GM18508 (cell line): Measurements from ENCODE around the gene CCDC179.

Experiments used
- ATAC-seq: cut with Tn5 transposase; IDR thresholded peaks from one replicate; pipeline ENCODE4 v1.9.1; 2021; ENCODE audit warnings: moderate number of reproducible peaks; ENCODE audit not compliant: insufficient read depth, unreplicated experiment

Gene CCDC179

DNA sequence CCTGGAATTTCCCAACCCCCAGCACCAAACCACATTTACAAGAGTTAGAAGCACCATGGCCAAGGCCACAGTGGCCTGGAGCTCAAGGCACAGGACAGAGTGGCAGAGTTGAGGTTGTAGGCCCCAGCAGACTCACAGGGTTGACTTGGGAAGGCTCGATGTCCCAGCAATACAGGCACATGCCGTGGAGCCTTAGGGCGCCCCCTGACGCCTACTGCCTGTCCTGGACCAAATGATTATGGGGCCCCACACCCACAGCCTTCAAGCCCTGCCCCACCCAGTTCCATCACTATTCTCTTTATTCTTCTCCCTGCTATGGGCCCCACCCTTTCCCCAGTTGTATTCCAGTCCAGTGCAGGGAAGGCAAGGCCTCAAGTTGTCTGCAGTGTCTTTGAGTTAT is at the start of gene CCDC179:
Gene CCDC179, minus strand, starts transcription at position 234 of the 400 bp plus-strand sequence. Its CDS starts 53 bp downstream, at position 181.
- ATAC-seq: no peak

DNA sequence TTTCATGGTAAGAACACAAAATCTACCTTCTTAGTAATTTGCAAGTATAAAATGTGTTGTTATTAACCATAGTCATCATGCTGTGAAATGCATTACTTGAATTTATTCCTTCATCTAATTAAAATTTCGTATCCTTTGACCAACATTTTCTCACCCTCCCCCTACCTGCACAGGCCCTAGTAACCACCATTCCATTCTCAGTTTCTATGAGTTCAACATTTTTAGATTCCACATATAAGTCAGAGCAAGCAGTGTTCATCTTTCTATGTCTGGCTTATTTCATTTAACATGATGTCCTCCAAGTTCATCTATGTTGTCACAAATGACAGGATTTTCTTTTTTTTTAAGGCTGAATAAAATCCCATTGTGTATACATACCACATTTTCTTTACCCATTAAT is 43.5 kb upstream of the CCDC179 start:
- ATAC-seq: peak; percentile 80

DNA sequence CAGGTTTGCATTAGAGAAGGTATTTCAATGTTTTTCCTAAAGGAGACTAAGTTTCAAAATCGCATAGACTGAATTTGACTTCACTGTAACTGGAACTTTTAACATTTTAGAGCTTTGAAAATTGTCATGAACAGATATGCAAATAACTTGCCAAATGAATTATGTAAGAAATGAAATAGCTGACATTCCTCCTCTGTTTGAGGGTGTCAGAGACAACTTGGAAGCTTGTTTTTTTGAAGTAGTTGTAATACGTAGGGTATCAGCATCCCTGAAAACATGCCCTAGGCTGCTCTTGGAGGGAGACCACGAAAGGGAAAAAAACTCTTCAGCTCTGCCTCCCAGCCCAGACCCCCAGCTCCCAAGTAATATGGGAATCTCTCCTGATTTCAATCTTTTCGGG is 41.3 kb upstream of the CCDC179 start:
- no peak for ATAC-seq

DNA sequence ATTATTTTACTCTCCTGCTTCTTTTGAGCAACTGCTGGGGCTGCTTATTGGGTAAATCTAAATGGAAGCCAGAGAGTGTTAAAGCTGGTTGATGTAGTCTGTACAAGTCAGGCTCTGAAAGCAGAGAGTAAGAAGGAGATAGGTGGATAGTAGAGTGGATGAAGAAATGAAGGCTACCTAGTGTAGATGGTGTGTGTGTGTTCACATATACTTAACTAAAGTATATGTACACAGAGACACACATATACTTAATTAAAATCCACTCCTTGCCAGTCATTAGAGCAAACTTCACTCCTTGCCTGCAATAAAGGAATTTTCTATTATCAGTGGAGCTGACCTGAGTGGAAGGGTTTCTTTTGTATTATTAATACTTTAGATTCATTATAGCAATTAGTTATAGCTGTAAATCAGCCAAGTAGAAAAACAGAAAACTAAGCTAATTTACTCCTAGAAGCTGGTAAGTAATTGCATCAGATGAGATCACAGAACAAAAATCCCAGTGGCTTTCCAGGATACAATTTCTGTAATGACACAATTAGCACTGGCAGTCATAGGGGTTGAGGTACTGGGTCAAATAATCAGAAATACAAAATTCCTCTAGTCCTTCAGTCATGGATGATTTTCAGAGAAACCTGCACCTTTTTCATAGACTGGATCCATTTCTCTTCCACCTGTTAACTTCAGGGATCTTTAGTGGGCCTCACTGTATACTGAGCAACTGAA is 40.7 kb upstream of the CCDC179 start:
- ATAC-seq: no peak

DNA sequence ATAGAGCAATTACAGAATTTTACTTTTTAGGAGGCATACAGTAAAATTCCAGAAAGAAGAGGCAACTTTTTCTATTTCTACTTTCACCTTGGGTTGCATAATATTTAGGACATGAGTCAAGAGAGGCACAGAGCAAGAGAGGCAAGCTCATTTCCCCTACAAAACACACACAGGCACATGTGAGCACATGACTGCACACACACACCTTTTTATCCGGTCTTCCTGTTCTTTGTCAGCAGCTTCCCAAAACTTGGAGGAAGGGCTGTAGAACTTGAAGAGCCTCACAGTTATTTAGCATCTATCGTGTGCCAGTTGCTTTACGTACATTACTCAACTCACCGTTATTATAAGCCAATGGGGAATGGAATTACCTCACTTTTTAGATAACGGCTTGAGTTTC is 37.8 kb upstream of the CCDC179 start:
- ATAC-seq: no peak

DNA sequence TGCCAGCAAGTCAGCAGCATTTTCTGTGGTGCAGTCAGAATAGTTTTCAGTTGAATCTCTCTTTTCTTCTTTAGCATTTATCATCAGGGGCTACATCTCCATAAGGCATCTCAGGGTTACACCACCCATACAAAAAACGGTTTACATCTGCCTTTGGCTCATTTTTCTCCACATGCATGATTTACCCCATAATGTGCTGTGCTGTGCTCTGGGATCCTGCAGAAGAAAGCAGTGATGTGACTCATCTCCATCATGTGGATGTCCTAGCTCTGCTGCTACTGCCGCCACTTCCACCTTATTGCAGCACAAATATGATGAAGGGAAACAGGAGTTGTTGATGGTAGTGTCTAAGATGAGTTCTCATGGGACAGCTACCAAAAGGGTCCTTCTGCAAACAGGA is 30.0 kb upstream of the CCDC179 start:
- no peak for ATAC-seq

DNA sequence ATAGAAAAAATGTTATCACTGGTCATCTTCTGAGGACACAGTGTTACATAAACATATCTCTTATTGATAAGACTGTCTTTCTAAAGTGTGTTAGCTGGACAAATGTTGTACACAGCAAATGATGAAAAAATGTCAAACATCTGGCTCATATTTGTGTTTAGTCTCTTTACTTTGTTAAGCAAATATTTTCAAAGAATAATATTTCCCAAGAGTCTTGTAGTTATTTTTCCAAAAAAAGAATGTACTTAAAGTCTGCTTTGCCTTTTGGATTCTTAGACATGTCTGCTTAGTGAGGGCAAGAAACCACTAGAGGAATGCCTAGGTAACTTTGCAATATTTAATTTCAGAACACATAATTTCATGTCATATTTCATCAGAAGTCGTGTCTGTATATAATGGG is 23.9 kb upstream of the CCDC179 start:
- ATAC-seq: no peak

DNA sequence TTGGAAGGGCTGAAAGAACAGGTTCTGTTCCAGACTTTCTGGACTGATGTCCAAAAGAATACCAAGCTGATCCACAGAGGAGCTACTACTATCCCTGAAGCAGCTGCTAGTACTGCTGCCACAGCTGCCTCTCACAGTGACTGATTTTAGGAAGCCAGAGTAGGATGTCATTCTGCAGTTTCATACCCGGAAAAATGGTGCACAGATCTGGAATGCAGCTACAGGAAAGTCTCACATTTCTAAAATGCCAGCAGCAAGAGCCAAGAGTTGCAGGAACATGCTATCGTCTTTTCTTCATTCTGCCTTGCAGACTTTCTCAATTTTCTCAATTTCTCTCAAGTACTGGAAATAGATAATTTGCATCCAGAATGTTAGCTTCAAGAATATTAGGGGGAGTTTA is 19.4 kb upstream of the CCDC179 start:
- ATAC-seq: no peak

DNA sequence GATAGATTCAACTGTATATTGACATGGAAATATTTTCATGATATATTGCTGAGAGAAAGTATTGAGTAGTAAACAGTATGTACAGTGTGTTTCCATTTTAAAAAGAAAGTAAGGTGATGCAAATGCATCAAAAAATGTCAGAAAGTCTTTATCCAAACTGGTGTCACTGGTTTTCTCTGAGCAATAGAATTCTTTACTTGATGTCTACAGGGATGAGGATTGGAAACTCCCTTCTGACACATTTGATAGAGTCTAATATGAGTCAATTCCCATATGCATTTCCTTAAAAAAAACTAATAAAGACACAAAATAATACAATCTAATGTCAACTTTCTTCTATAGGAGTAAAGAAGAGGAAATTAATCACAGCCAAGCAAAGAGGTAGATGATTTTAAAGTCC is 18.3 kb upstream of the CCDC179 start:
- ATAC-seq: no peak

DNA sequence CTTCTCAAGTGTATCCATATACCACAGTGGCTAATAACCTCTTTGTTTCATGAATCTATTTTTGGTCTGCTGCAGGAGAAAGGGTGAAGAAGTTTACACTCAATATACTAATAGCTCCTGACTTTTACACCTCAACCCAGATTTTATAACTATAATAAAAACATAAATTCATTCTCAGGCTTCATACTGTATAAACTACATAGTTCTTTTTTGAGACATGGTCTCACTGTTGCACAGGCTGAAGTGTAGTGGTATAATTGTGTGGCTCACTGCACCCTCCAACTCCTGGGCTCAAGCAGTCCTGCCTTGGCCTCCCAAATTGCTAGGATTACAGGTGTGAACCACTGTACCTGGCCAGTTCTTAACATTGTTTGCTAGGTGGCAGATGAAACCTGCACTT is 17.8 kb upstream of the CCDC179 start:
- no peak for ATAC-seq

DNA sequence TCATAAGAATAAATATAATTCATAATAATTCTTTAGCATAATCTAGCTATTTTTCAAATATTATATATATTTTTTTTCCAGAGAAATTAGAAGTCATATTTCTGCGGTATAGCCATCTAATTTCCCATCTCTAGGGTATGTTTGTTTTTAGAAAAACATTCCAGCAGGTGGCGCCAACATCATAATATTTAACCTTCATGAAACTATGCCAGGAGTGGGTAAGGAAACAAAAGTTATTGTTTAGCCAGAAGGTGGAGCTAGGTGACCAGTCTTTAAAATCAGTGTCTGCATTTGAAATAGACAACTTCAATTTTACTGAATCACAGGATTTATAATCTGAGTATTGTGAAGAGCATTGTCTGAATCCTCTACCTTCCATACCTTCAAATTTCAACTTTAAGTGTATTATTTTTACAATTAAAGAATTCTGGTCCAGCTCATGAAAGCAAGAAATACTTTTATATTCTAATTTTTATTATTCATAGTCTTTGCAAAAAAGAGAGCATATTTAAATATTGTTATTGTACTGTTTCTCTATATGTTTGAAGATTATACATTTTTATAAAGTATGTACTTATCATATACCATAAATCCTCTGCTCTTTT is 15.7 kb upstream of the CCDC179 start:
- peak; percentile 96 for ATAC-seq

DNA sequence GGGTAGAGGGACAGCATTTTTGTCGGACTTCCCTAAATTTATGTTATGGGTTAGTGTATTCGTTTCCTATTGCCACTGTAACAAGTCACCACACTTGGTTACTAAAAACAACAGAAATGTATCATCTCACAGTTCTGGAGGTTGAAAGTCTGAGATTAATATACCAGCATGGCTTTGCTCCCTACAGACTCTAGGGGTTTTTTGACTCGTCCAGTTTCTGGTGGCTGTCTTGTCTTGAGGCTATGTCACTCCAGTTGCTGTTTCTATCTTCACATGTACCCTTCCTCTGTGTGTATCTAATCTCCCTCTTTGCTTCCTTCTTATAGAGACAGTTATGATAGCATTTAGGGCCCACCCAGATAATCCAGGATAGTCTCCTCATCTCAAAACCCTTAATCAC is 9.1 kb upstream of the CCDC179 start:
- no peak for ATAC-seq

DNA sequence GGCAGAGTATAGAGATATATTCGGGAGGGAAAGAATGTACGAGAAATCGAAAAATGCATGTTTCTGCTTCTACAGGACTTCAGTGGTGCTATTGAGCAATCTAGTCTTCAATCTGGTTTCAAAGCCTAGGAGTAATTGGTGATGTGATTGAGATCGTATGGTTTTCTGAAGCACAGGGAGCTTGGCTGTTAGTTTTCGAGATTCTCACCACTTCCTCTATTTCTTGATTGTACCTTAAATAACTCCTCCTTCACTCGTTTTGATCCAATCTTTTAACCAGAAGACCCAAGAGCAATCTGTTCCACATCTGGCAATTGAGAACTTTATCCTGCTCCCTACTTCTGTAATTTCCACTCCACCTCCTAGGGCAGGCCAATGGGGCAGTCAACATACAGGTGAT is 518 bp downstream of the CCDC179 start:
- no peak for ATAC-seq

DNA sequence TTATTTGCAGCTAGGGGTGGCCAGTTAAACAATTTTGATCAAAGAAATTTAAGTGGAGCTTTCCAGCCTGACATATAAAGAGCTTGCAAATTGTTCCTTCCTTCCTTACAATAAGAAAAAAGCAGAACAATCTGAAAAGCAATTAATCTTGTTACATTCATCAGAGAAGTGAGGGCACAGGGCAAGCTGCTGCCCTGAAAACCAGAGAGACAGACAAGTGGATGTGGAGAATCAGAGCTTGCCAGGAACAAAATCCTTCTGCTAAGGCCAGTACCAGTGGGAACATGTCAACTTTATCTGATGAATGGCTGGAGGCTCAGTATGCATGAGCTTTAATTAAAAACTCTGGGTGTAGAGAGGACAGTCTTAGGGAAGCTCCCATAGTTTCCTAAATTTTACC is 8.8 kb downstream of the CCDC179 start:
- ATAC-seq: no peak

DNA sequence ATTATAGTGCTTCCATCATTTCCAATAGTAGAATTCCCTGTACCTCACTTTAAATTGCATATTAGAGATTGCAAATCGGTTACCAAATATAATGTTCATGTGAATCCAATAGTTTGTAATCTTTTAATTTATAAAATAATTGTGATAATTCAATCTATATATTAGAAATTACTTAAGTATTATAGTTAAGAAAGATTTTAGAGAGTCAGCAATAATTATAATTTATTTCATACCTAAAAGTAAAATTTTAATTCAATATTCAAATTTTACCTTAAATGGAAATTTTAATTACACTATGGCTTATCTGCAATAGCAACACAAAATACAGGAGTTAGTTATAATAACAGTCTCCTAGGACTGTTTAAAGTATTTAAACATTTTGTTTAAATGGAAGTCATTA is 13.5 kb downstream of the CCDC179 start:
- ATAC-seq: no peak

DNA sequence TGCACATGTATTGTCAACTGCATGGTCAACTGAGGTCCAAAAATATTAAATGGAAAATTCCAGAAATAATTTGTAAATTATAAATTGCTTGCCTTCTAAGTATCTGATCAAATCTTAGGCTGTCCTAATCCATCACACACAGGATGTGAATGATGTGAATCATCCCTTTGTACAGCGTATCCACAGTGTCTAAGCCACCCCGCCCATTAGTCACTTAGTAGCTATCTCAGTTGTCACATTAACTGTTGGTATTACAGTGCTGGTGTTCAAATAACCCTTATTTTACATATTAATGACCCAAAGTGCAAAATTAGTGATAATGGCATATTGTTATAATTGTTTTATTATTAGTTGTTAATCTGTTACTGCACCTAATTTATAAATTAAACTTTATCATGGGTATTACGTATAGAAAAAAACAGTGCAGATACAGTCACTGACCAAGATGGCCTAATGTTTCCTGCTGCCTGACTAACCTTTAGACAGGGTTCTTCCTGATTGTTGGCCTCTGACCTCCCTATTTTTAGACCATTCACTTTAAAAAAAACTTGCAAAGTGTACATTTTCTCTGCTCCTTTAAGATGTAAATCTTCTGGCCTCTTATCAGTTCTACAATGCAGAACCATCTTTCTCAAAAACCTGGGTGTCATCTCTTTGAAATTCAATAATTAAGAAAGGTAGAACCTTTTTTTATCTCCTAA is 27.8 kb downstream of the CCDC179 start:
- no peak for ATAC-seq

DNA sequence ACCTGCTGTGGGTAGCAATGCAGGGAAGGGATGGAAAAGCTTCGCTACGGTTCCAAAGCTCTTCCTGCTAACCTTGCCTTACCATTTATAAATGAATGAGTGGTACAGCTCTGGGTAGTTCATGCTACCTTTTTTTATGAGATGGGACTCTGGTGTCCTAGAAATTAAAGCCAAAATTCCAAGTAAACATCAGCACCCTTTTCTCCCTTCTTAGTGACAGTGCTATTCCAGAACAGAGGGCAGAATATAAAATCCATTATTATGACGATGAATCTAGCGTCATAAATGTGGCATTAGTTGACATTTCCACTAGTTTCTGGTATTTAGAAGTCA is 30.2 kb downstream of the CCDC179 start:
- no peak for ATAC-seq

DNA sequence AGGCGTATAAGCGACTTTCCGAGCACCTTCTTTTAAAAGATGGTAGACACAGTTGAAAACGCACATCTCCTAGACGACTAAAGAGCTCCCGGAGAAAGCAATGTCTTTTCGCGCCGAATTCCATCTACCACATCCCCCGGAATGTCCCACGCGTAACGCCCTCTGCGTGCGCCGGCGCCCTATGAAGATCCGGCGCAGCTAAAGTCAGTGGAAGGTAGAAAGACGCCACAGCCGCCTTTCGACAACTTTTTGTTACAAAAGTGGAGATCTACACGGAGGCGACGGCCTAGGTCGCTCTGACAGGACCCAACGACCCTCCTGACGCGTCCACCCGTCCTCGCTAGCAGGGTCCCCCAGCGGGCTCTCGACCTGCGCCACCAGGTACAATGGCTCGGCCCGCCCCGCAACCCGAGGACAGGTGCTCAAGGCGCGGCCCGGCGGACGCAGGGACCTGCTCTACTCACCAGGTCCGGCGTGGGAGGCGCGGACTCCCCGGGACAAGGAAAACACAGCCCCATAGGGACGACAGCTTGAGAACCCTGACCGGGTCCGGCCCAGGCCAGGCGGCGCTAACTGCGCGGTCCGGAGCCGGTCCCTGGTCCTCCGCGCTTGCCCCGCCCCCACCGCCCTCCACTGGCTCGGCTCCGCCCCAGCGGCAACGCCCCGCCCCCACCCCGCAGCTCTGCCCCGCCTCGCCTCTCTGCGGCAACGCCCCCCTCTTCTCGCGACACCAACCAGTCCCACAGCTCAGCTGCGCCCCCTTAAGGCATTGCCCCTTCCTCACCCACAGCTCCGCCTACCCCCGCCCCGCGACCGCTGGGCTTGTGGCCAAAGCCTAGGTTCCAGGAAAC is 30.8 kb downstream of the CCDC179 start, which contains the start of gene SVIP:
Gene SVIP, minus strand, starts transcription at position 571 of the 851 bp plus-strand sequence. Its CDS starts 53 bp downstream, at position 518.
- ATAC-seq: peak; percentile 85

DNA sequence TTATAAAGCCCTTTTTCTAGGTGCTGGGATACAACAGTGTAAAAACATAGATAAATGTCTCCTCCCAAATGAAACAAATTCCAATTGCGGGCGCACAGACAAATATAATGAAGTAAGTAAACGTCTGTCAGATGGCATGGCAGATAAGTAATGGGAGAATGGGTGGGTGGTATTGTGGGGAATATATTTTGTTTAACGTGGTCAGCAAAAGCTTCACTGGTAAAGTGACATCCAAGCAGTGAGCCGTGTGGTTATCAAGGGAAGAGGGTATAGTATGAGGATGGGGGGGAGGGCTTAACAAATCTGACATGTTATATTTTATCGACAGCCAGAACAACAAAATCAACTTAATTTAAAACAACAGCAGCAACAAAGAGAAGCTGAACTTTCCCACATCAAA is 31.9 kb downstream of the CCDC179 start:
- no peak for ATAC-seq

DNA sequence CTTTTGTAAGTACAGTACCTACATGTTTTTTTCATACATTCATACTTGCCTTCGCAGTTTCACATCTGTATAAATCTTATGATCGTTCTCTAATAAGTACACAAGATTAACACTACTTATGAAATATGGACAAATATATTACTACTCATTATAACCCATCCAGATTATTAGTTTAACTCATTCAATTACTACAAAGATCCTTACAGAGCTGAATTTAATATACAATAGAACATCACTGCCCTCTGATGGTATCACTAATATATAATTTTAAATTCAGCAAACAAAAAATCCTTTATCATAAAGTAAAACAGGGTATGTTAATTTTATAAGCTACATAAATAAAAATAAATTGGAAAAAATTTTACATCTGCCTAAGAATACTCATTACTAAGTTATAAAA is 38.1 kb downstream of the CCDC179 start:
- ATAC-seq: no peak

DNA sequence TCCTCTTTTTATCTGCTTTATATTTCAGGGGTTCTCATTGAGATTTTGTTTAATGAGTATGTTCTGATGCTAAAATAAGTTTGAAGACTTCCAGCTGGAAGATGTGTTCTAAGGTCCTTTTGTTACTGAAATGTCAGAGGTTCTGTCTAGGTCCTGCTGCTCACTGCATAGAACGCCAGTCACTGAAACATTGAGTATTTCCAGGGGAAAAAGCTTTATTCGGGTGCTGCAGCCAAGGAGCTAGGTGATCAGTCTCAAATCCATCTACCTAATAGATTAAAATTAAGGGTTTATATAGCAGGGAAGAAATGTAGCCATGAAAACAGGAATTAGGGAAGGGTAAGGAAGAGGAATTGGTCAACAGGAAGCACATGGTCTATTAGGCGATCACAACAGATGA is 50.4 kb downstream of the CCDC179 start:
- no peak for ATAC-seq
